Adrenal gland (tissue), 5 donors: Measurements from ENCODE around the gene ETV1.

Experiments used
- POLR2A ChIP-seq, 2 donors: fragments of 450-650 bp; IDR thresholded peaks; one replicate each; pipeline ENCODE4 v1.6.1; 2017; ENCODE audit warnings: antibody characterized with exemption in 2 of 2, mild to moderate bottlenecking in 2 of 2, moderate library complexity in 1 of 2
- TF ChIP-seq, protein P1 (sequence below), 6 experiments: fragments of 450-650 bp in 4 of 6; fragments of 200-600 bp in 2 of 6; sonication (generic) in 1 of 6; IDR thresholded peaks; 1 replicate in 5 of 6; 2 replicates in 1 of 6; pipeline versions ENCODE4 v1.5.1 to v1.8.0; 2016 to 2021; ENCODE audit warnings: antibody characterized with exemption in 6 of 6, mild to moderate bottlenecking in 2 of 6, moderate library complexity in 1 of 6
- donor health status: DM: no; HTN: no; CAD: no.

DNA sequence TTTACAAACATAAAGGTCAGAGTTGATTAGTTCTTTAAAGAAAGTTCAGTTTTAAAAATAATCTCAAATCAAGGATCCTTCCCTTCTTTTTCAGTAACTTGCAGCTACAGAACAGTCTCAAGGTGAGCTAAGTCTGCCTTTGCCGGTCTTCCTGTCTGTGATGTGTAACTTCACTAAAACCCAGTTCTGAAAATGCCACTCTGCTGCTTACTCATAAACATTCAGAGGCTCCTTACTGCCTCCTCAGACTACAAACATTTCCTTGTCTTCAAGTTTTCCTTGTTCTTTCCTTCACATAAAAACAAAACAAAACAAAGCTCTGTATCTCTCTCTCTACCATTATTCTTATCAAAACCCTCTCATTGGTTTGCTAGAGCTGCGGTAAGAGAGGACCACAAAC is 128.7 kb downstream of the ETV1 start:
- TF ChIP-seq, protein P1, sequence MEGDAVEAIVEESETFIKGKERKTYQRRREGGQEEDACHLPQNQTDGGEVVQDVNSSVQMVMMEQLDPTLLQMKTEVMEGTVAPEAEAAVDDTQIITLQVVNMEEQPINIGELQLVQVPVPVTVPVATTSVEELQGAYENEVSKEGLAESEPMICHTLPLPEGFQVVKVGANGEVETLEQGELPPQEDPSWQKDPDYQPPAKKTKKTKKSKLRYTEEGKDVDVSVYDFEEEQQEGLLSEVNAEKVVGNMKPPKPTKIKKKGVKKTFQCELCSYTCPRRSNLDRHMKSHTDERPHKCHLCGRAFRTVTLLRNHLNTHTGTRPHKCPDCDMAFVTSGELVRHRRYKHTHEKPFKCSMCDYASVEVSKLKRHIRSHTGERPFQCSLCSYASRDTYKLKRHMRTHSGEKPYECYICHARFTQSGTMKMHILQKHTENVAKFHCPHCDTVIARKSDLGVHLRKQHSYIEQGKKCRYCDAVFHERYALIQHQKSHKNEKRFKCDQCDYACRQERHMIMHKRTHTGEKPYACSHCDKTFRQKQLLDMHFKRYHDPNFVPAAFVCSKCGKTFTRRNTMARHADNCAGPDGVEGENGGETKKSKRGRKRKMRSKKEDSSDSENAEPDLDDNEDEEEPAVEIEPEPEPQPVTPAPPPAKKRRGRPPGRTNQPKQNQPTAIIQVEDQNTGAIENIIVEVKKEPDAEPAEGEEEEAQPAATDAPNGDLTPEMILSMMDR (IDR thresholded peaks at IDR 0.05) = no peak
- no peak for TF ChIP-seq POLR2A (IDR thresholded peaks at IDR 0.05)
